ENCODE results near the gene PITPNB.

DNA sequence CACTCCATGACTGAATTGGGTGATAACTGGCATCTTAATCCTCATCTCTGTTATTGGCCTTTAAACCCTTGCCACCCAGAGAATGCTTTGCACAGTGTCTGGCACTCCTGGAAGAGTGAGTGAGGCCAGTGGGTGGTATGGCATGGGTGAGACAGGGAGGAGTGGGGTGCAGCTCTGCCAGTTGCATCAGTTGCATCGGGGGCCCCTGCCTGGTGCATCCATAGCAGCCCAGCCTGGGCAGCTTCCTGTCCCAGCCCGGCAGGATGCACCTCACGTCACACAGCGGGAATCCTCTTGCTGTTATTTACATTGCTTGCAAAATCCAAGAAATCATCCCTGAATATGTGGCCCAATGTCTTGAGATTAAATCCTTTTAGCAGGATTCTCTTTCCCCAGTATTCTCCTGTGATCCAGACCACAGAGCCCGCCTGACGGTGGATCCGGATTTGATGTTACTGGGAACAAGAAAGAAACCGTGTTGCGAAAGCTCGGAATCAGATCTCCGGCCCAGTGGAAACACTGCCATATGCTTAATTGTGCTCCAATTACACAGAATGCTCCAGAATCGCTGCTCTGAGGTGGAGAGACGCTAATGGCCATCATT, 79.9 kb downstream of the PITPNB start:
- TF ChIP-seq, protein P1, sequence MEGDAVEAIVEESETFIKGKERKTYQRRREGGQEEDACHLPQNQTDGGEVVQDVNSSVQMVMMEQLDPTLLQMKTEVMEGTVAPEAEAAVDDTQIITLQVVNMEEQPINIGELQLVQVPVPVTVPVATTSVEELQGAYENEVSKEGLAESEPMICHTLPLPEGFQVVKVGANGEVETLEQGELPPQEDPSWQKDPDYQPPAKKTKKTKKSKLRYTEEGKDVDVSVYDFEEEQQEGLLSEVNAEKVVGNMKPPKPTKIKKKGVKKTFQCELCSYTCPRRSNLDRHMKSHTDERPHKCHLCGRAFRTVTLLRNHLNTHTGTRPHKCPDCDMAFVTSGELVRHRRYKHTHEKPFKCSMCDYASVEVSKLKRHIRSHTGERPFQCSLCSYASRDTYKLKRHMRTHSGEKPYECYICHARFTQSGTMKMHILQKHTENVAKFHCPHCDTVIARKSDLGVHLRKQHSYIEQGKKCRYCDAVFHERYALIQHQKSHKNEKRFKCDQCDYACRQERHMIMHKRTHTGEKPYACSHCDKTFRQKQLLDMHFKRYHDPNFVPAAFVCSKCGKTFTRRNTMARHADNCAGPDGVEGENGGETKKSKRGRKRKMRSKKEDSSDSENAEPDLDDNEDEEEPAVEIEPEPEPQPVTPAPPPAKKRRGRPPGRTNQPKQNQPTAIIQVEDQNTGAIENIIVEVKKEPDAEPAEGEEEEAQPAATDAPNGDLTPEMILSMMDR (IDR thresholded peaks at IDR 0.05; ENCODE audit: low read depth, low read length, poor library complexity, severe bottlenecking): no peak
- no peak for TF ChIP-seq EZH2phosphoT487 (IDR thresholded peaks at IDR 0.05; ENCODE audit: borderline replicate concordance, low read length)
